Gastroesophageal sphincter (tissue), 4 donors: ENCODE measurements around the gene GRAMD4. TPM values are rescaled to one million over a fixed set of nuclear protein-coding genes. Genes with fewer than 3 reads are reported as not detected.

ENCODE experiments used
- ATAC-seq: fragments of 150-250 bp; one replicate; pipeline ENCODE4 v1.9.1; 2016; ENCODE audit warnings: mild to moderate bottlenecking, moderate library complexity
- H3K27ac ChIP-seq, 4 donors: fragments of 200-600 bp; sonication (generic) in 3 of 4; 1 replicate in 3 of 4; 2 replicates in 1 of 4; pipeline ENCODE4 v1.5.1; 2016 to 2019
- H3K27me3 ChIP-seq: fragments of 200-600 bp; sonication (generic); one replicate; pipeline ENCODE4 v1.5.1; 2019
- H3K36me3 ChIP-seq, 2 donors: fragments of 200-600 bp; sonication (generic); one replicate each; pipeline ENCODE4 v1.5.1; 2019; ENCODE audit warnings: control low read depth in 1 of 2
- H3K4me1 ChIP-seq, 3 donors: fragments of 200-600 bp; sonication (generic); 1 replicate in 2 of 3; 2 replicates in 1 of 3; pipeline ENCODE4 v1.5.1; 2016 to 2019; ENCODE audit warnings: control low read depth in 2 of 3
- H3K4me3 ChIP-seq, 2 donors: fragments of 200-600 bp; sonication (generic); one replicate each; pipeline ENCODE4 v1.5.1; 2019; ENCODE audit warnings: mild to moderate bottlenecking in 1 of 2, moderate library complexity in 1 of 2
- H3K9me3 ChIP-seq, 3 donors: fragments of 200-600 bp; sonication (generic); one replicate each; pipeline ENCODE4 v1.5.1; 2017 to 2019; ENCODE audit warnings: control low read depth in 2 of 3
- EP300 ChIP-seq: sonication (generic); formaldehyde crosslinking; IDR thresholded peaks from one replicate; pipeline ENCODE4 v1.6.1; 2017; ENCODE audit warnings: antibody characterized with exemption, mild to moderate bottlenecking
- POLR2A ChIP-seq, 2 donors: fragments of 450-650 bp; IDR thresholded peaks; one replicate each; pipeline ENCODE4 v1.6.1; 2017; ENCODE audit warnings: antibody characterized with exemption in 2 of 2, mild to moderate bottlenecking in 2 of 2, moderate library complexity in 1 of 2
- POLR2AphosphoS5 ChIP-seq: sonication (generic); formaldehyde crosslinking; IDR thresholded peaks from one replicate; pipeline ENCODE4 v1.6.1; 2017; ENCODE audit warnings: antibody characterized with exemption
- WGBS, 2 donors: methylation state at CpG; one replicate each; pipeline ENCODE4 v1.1.5; 2018; ENCODE audit warnings: low coverage in 1 of 2; 5-methylcytosine and 5-hydroxymethylcytosine counted together
- total RNA-seq, 4 donors: library from RNA; depleted of rRNA; stranded (reverse); fragments of >200 nt; gene quantifications; one replicate each; pipeline ENCODE4 v1.1.0, GENCODE V29; 2016
- TF ChIP-seq, protein P1 (sequence below), 4 experiments: fragments of 200-600 bp in 2 of 4; fragments of 450-650 bp in 2 of 4; sonication (generic) in 1 of 4; IDR thresholded peaks; one replicate each; pipeline ENCODE4 v1.5.1; 2017 to 2019; ENCODE audit warnings: antibody characterized with exemption in 4 of 4, mild to moderate bottlenecking in 2 of 4, moderate library complexity in 2 of 4

GRAMD4 gene, protein sequence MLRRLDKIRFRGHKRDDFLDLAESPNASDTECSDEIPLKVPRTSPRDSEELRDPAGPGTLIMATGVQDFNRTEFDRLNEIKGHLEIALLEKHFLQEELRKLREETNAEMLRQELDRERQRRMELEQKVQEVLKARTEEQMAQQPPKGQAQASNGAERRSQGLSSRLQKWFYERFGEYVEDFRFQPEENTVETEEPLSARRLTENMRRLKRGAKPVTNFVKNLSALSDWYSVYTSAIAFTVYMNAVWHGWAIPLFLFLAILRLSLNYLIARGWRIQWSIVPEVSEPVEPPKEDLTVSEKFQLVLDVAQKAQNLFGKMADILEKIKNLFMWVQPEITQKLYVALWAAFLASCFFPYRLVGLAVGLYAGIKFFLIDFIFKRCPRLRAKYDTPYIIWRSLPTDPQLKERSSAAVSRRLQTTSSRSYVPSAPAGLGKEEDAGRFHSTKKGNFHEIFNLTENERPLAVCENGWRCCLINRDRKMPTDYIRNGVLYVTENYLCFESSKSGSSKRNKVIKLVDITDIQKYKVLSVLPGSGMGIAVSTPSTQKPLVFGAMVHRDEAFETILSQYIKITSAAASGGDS
- 10 to 100 TPM; 10.8 to 53.3 (median 33.2) TPM for total RNA-seq

GRCh38 chr22:46619830-46620501 is at the start of gene GRAMD4:
TSS of gene GRAMD4 (plus strand) at chr22:46620386. CDS start at chr22:46626800, 6,414 bp downstream.
- Histone ChIP-seq H3K4me3 (no peak within 1 kb of the TSS), H3K27ac (peak within 1 kb of the TSS in 3 of 4 donors; percentile 55 to 64 (median 62)), H3K27me3 (no peaks in the 10 kb centered on the region), H3K4me1 (peaks cover 0 to 52% (median 25%) of the 10 kb centered on the region in 3 donors), H3K36me3 (no peaks in the 10 kb centered on the region), H3K9me3 (no peaks in the 10 kb centered on the region)
- WGBS, 2 donors: 32 to 63% methylated on average over 7 of the region's 20 CpGs
- no peak for TF ChIP-seq EP300
- TF ChIP-seq, protein P1, sequence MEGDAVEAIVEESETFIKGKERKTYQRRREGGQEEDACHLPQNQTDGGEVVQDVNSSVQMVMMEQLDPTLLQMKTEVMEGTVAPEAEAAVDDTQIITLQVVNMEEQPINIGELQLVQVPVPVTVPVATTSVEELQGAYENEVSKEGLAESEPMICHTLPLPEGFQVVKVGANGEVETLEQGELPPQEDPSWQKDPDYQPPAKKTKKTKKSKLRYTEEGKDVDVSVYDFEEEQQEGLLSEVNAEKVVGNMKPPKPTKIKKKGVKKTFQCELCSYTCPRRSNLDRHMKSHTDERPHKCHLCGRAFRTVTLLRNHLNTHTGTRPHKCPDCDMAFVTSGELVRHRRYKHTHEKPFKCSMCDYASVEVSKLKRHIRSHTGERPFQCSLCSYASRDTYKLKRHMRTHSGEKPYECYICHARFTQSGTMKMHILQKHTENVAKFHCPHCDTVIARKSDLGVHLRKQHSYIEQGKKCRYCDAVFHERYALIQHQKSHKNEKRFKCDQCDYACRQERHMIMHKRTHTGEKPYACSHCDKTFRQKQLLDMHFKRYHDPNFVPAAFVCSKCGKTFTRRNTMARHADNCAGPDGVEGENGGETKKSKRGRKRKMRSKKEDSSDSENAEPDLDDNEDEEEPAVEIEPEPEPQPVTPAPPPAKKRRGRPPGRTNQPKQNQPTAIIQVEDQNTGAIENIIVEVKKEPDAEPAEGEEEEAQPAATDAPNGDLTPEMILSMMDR (IDR thresholded peaks at IDR 0.05): no peak
- no peak for TF ChIP-seq POLR2A (IDR thresholded peaks at IDR 0.05)
- no peak for TF ChIP-seq POLR2AphosphoS5
- peak; percentile 55 for ATAC-seq

- Histone ChIP-seq H3K4me3 (no peak overlapping the region), H3K27ac (no peak overlapping the region), H3K36me3 (no peaks in the 10 kb centered on the region), H3K9me3 (peaks cover 0 to 13% (median 0%) of the 10 kb centered on the region in 3 donors), H3K27me3 (no peaks in the 10 kb centered on the region), H3K4me1 (peaks cover 0 to 12% (median 4%) of the 10 kb centered on the region in 3 donors)
- WGBS, 2 donors: 72 to 81% methylated on average over 4 to 7 of the region's 7 CpGs
- no peak for ATAC-seq
- TF ChIP-seq POLR2AphosphoS5 (no peak), EP300 (no peak), POLR2A (IDR thresholded peaks at IDR 0.05) (no peak)
- TF ChIP-seq, protein P1 (IDR thresholded peaks at IDR 0.05): no peak
Measured at GRCh38 chr22:46571642-46572250, 48.4 kb upstream of the GRAMD4 start.

DNA sequence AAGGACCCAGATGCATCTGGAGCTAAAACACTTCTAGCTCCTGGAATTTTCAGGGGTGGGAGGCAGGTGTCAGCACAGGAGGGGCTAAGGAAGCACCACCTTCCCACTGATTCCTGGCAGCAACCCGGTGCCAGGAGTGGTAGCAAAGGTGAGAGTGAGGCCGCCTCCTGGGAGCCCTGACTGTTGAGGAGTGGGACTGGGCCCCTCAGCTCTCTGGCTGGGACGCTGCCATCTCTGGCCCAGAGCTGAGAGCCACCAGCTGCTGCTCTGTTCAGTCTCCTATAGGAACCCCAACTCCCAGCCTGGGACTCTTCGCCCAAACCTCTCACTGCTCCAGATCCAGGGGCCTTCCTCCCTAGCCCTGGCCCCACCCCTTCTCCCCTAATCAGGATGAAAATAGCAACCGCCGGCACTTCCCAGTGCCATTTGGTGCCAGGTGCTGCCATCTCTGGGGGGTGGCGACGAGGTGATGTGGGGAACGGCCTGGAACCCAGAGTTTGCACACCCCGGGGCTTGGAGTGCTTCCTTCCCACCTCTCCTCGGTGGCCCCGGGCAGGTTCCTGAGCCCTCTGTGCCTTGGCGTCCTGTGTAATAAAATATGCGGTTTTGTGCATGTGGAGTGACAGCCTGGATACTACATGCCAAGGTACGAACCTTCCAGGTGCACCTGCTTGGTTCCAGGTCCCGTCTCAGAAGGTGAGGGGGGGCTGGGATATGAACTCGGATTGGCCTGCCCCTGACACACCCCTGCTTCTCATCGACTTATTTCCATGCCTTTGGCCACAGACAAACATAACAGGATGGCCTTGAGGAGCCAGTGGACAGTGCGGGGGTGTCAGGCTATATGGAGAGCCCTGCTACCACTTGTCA is 47.0 kb upstream of the GRAMD4 start:
- no peak overlapping the region for H3K4me3 ChIP-seq
- H3K9me3 ChIP-seq: peaks cover 0 to 13% (median 0%) of the 10 kb centered on the region in 3 donors
- H3K36me3 ChIP-seq: no peaks in the 10 kb centered on the region
- no peak for ATAC-seq
- no peaks in the 10 kb centered on the region for H3K27me3 ChIP-seq
- H3K27ac ChIP-seq: no peak overlapping the region
- no peak for TF ChIP-seq POLR2A (IDR thresholded peaks at IDR 0.05)
- TF ChIP-seq, protein P1 (IDR thresholded peaks at IDR 0.05): no peak
- TF ChIP-seq POLR2AphosphoS5: no peak
- no peak for TF ChIP-seq EP300
- 83 to 92% methylated on average over 2 to 4 of the region's 19 CpGs for WGBS, 2 donors
- H3K4me1 ChIP-seq: peaks cover 0 to 20% (median 10%) of the 10 kb centered on the region in 3 donors

- TF ChIP-seq, protein P1 (IDR thresholded peaks at IDR 0.05): no peak
- TF ChIP-seq EP300: no peak
- TF ChIP-seq POLR2A (IDR thresholded peaks at IDR 0.05): no peak
- TF ChIP-seq POLR2AphosphoS5: no peak
- no peak overlapping the region for H3K4me3 ChIP-seq
- no peaks in the 10 kb centered on the region for H3K27me3 ChIP-seq
- peaks cover 0 to 27% (median 17%) of the 10 kb centered on the region in 3 donors for H3K4me1 ChIP-seq
- H3K36me3 ChIP-seq: no peaks in the 10 kb centered on the region
- H3K9me3 ChIP-seq: peaks cover 0 to 13% (median 0%) of the 10 kb centered on the region in 3 donors
- WGBS, 2 donors: 85 to 100% methylated on average over 1 to 4 of the region's 18 CpGs
- no peak overlapping the region for H3K27ac ChIP-seq
- ATAC-seq: no peak
Measured at GRCh38 chr22:46573781-46574437, 46.3 kb upstream of the GRAMD4 start.
